ENCODE measurements around the gene IQSEC1.

IQSEC1 gene

DNA sequence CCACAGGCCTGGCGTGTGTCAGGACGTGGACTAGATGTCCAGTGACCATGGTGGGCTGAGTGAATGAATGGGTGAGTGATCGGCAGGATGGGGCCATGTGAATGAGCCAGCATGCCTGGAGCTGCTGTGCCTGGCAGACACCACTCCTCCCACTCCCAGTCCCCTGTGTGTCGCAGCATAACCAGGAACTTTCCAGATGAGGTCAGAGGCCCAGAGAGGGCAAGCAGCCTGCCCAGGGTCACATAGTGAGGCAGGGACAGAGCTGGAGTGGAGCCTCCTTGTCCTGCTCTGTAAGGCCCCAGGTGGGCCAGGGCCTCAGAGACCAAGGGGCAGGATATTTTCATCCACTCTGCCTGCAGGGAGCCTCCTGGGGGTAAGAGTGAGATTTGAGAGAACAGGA is 6.4 kb downstream of the IQSEC1 start:
- DNase-seq: no peak

DNA sequence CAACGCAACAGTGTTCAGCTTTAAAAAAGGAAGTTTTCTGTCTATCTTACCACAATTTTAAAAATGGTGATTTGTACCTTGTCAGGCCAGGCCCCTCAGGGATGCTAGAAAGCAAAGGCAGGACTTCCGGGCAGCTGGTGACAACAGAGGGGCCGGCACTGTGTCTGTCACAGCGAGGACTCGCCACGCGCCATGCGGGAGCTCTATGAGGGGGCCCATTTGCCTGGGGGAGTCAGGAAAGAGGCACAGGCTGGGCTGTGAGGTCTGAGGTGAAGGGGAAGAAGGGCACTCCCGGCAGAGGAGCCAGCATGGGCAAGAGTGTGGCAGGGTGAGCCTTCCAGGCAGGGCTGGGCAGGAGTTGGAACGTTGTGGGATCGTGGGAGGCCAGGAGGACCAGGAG is 7.0 kb downstream of the IQSEC1 start:
- DNase-seq: no peak

DNA sequence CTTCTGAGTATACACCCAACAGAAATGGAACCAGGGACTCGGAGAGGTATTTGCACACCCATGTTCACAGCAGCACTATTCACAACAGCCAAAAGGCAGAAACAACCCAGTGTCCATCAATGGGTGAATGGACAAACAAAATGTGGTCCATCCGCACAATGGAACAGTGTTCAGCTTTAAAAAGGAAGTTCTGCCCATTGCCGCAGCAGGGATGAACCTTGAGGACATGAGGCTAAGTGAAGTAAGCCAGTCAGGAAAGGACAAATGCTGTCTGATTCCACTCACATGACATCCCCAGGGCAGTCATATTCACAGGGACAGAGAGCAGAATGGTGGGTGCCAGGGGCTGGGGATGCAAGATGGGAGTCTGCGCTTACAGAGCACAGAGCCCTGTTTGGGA is 7.5 kb downstream of the IQSEC1 start:
- DNase-seq: no peak

DNA sequence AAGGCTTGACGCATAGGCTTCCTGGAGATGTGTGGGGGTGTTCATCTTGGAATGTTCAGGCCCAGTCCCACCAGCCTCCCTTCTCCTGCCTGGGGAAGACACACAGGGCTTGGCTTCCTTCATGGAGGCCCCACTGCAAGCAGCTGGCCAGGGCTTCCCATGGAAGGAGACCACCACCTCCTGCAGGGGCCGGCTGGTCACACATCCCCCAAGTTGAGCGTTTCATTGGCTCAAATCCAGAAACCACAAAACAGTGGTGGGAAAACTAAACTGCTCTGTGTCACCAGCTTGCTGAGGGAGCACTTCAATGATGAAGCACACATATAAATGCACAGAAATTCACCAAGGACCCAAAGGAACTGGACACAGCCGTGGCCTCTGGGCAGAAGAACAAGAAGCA is 8.3 kb downstream of the IQSEC1 start:
- no peak for DNase-seq

DNA sequence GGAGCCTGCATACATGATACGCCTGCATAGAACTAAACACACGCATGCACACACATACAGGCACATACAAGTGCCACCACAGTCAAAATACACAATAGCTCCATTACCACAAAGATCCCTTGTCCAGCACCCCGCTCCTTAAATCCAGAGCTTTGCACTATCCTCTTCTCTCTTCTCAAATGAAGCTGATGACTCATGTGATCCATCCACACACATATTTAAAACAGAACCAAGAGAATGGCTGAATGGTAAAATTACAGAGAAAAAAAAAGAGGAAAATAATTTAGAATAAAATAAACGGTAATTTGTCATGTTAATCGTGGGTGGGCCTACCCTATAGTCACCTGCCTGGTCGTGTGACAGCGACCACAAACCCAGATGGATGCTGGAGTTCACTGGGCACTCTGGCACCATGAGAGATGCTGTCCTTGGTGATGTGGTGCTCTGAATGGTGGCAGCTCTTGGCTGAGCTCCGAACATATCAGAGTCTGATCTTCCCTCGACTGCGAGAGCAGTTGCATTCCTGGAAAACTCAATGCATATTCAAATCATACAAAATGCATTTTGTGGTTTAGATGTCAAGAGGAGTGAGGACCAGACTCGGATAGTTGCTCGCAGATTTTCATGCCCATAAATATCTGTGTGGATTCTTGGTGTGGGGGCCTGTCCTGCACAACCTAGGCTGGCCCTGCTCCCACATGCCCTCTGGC is 8.9 kb downstream of the IQSEC1 start:
- no peak for DNase-seq

DNA sequence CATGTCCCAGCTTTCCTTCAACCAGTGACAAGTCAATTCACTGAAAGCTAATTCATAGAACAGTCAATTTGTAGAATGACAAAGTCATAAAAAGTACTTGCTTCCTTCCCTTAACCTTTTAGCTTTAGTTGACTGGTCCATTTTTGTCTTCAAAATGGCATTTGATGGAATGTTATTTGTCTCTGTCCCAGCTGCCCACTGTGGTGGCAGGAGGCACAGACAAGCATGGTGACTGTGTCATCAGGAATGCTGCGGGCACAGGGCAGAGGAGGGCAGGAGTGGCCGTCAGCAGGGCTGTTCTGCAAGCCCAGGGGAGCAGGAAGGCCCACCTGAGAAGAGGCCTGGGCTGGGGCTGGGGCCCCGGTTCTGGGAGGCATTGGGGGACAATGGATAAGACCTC is 10.0 kb downstream of the IQSEC1 start:
- no peak for DNase-seq

DNA sequence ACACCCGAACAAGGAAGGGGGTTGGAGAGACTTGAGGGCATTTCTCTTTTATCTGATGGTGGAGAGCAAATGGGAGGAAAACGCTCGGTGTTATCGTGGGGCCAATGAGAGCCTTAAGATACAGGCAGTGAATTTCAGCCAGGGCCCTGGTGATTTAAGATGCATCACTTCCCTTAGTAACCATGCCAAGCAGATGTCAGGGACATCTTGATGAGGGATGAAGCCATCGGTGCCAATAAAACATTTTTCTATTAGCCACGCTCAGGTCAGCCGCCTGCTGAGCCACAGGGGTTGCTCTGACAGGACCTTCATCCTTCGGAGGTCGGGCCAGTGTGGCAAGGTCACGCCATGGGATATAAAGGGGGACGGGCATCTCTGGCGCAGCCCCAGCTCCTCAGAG is 10.6 kb downstream of the IQSEC1 start:
- DNase-seq: no peak

DNA sequence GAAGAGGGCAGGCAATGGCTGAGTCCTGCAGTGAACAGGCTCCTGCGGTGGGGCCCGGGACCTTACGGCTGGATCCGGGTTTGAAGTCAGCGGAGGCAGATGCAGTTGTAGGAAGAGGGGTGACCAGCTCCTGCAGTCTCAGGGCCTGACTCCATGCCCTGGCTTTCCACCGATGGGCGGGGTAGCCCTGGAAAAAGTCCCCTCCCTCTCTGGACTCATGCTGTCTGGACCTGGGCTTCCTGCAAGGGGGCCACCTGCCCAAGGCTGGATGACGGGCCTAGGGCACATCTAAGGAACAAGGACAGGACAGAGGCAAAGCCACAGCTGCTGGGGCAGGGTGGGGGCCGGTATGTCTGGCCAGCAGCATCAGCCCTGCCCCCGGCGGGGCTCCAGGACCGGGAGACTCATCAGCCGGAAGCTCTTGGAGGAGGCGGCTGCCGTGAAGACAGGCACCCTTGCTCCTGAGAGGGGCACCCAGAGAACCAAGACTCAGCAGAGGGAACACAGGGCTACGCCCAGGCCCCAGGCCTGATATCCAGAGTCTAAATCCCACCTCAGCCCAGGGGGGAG is 12.8 kb downstream of the IQSEC1 start:
- no peak for DNase-seq

DNA sequence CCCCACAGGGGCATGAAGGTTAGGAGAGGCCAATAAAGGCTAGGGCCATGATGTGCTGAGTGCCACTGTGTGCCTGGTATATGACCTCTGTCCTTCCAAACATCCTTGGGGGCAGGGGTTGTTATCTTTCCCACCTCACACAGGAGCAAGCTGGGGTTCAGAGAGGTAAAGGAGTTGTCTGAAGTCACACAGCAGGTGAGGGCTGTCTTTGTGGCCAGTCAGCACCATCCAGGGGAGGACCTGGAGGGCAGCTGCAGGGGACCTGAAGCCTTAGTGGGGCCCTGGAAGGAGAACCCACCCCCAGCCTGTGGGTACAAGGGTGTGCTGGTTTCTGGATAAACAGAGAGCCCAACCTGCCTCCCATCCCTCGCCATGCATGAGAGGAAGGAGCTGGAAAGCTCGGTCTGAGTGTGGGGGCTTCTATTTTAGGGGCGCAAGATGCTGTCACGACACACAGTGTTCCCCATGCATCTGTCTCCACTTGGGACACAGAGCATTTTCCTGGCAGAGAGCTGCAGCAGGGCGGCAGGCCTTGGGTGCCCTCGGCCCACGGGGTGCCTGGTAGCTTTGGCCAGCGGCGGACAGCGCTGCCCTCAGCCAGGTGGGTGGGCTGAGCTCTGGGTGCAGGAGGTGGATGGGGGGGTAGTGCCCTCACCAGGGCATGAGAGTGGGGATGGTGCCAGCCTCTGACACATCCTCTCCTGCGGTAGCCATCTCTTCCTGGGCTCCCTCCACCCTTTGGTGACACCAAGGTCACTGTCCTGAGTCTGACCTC is 14.7 kb downstream of the IQSEC1 start:
- DNase-seq: no peak

DNA sequence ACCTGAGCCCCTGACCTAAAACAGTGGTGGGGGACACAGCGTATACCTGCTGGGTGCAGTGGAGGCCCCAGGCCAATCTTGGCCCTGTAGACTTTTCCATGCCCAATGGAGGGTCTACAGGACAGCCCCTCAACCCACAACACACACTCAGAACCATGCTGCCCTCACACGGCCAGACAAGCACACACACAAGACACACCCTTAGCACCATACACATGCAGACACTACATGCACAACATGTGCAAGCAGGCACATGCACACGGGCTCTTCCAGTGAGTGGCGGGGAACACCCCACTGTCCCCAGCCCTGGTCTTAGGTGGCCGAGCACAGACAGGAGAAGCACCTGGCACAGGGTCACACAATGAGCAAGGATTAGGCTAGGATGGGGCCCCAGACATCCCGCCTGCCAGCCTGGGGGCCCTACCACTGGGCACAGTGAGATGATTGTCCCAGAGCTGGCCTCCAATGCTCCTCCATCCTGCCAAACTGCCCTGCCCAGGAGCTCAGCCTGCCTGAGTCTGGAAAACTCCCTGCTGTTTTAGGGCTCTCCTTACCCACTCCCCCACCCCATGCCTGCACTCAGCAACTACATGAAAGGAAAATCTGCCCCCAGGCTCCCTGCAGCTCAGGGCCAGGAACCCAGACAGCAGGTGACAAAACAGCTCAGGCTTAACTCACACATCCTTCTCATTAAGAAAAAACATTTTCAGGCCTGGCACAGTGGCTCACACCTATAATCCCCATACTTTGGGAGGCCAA is 15.8 kb downstream of the IQSEC1 start:
- no peak for DNase-seq

DNA sequence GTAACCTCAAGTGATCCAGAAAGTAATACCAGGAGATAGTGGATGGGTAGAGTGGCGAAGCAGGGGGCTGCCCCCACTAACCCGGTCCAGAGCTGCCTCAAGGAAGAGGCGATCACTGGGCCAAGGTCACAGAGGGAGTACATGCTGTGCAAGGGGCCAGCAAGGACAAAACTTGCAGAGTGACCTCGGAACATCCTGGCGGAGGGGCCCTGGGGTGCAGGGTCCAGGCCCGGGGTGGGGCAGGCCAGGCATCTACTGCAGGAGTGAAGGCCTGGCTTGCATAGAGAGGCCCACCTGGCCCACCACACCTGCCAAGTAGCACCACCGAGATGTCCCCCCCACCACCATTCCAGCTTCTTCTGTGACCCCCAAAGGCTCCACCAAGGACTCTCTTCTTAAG is 17.6 kb downstream of the IQSEC1 start:
- DNase-seq: no peak

DNA sequence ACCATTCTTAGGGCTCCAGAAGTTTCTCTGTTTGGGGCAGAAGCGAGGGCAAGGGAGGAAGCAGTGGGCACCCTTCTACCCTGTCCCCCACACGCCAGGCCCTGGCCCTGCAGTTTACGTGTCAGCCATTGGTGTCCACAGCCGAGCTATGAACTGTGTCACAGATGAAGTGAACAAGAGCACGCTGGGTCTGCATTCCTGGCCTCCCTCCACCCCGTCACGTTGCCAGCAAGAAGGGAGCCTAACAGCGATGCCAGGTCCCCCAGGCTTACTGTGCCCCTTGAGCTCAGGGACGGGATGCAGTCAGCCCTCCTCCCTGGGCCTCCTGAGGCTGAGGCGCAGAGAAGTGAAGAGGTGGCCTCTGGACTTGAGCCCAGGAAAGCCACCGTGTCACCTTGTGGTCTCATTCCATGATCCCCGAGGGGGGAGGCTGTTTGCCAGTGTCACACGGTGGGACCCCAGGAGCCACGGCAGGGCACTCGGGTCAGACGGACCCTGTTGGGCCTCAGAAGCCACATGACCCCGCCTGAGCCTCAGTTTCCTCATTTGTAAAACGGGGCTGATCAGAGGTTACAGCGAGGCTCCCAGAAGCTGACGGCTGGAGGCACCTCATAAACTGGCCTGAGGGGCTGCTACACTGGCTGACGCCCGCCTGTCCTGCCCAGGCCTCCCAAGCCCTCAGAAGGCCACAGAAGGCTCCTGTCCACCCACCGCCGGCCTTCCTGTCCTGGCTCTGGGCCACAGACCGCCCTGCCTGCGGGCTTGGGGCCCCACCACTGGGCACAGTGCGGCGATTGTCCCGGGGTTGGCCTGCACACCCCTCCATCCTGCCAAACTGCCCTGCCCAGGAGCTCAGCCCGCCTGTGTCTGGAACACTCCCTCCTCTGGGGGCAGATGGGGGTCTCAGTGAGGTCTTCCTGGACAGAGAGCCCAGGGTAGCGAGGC is 18.6 kb downstream of the IQSEC1 start:
- no peak for DNase-seq

DNA sequence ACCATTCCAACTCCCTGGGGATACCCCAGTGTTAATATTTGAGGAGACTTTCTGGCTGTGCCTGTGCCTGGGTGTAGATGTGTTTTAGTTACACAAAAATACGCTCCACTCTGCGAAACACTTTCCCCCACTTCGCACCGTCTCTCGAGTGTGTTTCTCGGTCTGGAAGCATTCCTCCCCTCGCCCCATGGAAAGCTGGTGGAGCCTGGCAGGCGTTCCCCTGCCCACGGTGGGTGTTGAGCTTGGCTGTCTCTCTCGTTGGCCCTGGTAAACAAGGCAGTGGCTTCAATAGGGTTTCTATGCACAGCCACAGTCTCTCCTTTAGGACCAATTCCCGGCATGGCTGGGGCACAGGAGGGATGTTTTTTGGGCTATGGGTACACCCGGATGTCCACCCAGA is 19.3 kb downstream of the IQSEC1 start:
- DNase-seq: no peak

DNA sequence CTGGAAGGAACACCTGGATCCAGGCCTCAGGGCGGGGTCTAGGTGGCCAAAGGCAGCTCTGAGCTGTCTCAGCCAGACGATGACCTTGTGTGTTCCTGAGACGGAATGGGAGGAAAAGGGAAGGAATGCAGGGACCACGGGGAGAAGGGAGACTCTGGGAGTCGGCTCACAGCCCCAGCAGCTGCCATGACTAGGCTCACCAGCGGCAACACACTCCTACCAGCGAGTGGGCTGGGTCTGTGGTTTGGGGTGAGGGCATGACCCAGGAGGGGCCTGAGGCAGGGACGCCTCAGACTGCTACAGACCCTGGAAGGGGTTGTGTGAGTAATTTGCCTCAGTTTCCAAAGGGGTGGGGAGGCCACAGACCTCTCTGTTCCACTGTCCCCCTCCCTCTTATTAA is 19.8 kb downstream of the IQSEC1 start:
- DNase-seq: no peak

DNA sequence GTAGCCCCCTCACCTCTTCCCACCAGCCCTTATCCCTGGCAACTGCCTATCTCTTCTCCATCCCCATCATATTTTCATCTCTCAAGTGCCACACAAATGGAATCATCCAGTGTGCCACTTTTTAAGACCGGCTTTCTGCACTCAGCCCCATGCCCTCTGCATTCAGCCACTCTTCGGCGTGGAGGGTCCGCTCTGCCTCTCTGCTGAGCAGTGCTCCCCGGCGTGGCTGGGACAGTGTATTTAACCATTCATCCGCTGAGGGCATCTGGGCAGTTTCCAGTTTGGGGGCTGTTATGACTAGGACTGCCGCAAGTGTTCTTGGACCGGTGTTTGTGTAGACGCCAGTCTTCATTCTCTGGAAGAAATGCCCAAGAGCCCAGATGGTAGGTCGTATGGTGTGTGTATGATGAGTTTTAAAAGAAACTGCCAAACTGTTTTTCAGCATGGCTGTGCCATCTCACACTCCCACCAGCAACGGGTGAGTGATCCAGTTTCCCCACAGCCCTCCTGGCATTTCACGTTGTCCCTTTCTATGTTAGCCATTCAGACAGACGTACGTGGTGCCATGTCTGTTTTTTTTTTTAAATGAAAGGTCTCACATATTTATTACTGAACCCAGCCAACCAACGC is 20.9 kb downstream of the IQSEC1 start:
- DNase-seq: no peak

DNA sequence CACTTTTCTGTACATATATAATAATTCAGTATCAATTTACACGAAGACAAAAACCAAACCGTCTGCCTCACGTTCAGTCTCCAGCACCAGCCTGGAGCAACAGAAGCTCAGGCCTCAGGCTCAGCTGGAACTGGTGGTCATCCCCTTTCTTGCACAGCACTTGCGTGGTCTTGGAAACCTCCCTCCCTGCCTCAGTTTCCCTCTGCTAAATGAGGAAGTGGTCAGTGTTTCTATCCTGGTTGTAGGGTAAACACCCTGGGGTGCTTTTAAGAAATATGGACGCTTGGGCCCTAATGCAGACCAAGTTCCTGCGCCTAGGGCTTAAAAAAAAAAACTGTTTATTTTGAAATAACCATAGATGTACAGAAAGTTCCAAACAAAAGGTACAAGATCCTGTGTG is 21.6 kb downstream of the IQSEC1 start:
- DNase-seq: no peak

DNA sequence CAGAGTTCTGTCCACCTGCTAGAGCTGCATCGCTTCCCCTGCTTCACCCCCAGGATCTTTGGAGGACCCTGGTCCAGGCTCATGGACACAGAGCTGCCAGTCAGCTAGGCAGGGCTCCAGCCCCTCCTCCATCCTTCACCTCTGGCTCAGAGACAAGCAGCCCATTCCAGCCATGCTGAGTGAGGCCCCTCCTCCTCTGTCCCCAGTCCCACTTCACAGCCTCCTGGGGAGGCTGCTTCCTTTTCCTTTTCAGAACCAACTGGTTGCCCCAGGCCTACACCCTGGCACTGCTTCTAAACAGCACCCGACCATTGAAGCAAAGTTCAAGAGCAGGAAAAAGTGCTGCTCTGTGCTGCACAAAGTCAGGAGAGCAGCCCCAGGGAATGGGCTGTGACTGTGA is 22.2 kb downstream of the IQSEC1 start:
- DNase-seq: no peak

DNA sequence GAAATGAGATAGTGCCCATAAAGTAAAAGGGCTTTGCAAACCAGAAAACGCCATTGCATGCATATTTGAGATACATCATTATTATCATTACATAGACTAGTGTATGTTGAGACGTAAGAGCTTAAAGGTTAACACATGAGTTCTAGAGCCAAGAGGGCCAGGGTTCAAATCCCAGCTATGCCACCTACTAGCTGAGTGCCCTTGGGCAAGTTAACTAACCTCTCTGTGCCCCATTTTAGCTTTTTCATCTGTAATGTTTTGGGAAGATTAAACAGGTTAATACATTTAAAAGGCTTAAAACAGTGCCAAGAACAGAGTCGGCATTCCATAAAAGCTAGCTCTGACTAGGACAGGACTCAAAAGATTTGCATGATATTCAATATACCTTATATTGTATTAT is 22.8 kb downstream of the IQSEC1 start:
- no peak for DNase-seq

DNA sequence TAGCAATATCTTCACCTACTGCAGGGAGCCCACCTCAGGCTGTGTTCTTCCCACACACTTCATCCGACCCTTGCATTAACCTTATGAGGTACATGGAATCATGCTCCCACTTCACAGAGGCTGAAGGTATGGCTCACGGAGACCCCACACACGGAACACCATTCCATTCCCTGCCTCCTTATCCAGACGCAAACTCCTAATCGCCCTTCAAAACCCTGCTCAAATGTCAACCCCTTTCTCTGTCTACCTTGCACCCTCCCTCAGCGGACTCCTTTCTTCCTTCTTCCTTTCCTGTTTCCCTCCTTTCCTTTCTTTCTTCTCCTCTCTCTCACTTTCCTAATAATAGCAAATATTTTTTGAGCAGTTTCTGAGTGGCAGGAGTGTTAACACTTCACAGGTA is 23.8 kb downstream of the IQSEC1 start:
- DNase-seq: no peak

DNA sequence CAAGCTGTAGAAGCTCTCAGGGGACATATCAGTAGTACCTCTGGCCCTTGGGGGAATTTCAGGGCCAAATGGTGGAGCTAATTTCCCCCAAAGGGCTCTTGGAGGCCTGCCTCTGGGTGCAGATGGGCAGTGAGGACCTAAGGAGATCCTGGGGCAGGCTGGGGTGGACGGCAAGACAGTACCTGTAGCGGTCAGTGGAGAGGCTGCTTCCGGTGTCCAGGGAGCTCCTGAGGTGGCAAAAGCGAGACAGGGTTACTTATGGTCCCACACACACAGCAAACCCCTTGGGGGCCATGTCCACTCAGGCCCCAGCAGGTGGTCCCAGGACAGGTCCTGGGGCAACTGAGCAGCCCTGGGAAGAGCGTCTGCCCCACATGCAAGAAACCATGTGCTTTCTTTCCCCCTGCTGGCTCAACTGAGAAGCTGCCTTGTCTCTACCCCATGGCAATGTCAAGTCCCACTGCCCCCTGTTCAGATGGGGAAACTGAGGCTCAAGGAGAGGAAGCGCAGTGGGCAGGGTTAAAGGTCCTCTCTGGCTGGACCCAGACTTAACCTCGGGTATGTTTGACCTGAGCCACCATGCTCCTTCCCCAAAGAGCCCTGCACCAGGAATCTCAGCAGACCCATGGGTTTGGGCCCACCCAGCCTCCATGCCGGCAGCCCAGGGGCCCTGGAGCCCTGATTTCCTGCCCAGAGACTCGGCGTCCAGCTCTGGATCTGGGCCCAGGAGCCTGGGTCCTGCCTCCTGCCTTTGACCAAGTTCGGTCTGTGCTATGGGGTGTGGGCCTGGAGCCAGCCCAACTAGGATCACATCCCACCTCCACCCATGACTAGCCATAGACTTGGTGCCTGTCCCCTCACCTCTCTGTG is 25.7 kb downstream of the IQSEC1 start:
- DNase-seq: no peak

All from effector CD8-positive, alpha-beta T cell (primary cell).